ENCODE measurements around the gene NREP. TPM values are rescaled to one million over a fixed set of nuclear protein-coding genes. Genes with fewer than 3 reads are reported as not detected.

NREP gene
- total RNA-seq, 2 experiments from 2014 or later = 3.0 to 3.8 TPM

GRCh38 chr5:111757355-111758283 is 625 bp upstream of the NREP start:
- Mint-ChIP-seq H3K9me3 (no peaks in the 10 kb centered on the region), H3K4me1 (ENCODE audit: low read depth) (peaks cover 10% of the 10 kb centered on the region), H3K27ac (peak overlapping the region; percentile 60), H3K4me3 (peak overlapping the region; percentile 77), H3K27me3 (peaks cover 26% of the 10 kb centered on the region), H3K36me3 (no peaks in the 10 kb centered on the region)
- intact Hi-C loops (cut with micrococcal nuclease) = loop anchor here (1.0 to 5.0 kb wide), 8 partner anchors 207 to 665 kb away; partner anchors contain the start of genes EPB41L4A, STARD4 and WDR36
- peak; percentile 82 for DNase-seq
- ChIA-PET POLR2A (interaction anchor here (0.9 to 1.2 kb wide), 2 partner anchors 90 to 226 kb away, joined by 3 read pairs; no protein-coding TSS in a partner anchor), CTCF (interaction anchor here (1.2 to 1.9 kb wide), 4 partner anchors 65 to 403 kb away, joined by 3 to 4 read pairs (median 3); no protein-coding TSS in a partner anchor)

DNA sequence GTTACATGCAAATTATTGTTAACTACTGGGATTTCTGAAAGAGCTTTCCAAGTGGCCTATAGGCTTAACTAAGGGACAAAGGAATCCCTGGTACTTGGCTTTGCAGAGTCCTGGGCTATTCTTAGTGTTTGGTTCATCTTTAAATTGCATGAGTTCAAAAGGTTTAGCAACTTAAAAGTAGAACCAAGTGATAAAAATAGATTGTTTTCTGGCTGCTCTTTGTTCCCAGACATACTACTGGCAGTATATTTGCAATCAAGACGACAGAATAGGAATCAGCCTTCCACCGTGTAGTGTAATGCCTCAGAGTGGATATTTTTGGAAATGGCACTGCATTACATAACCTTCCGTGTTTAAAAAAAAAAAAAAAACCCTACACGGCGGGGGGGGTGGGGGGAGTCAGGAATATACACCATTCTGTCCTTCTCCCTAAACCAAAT is 1.0 kb downstream of the NREP start:
- no peak for DNase-seq
- no peak overlapping the region for H3K27ac Mint-ChIP-seq
- intact Hi-C loops (cut with micrococcal nuclease) = loop anchor here (5.0 kb wide), 3 partner anchors 224 to 664 kb away; partner anchors contain the start of gene WDR36
- H3K36me3 Mint-ChIP-seq = no peaks in the 10 kb centered on the region
- H3K4me3 Mint-ChIP-seq = no peak overlapping the region
- CTCF ChIA-PET = no interaction called here
- no peaks in the 10 kb centered on the region for H3K9me3 Mint-ChIP-seq
- H3K4me1 Mint-ChIP-seq (ENCODE audit: low read depth) = peaks cover 10% of the 10 kb centered on the region
- peaks cover 24% of the 10 kb centered on the region for H3K27me3 Mint-ChIP-seq
- POLR2A ChIA-PET = no interaction called here

- Mint-ChIP-seq H3K9me3 (no peaks in the 10 kb centered on the region), H3K27me3 (peaks cover 24% of the 10 kb centered on the region), H3K4me1 (ENCODE audit: low read depth) (peaks cover 10% of the 10 kb centered on the region), H3K4me3 (no peak overlapping the region), H3K27ac (no peak overlapping the region), H3K36me3 (no peaks in the 10 kb centered on the region)
- ChIA-PET POLR2A (no interaction called here), CTCF (no interaction called here)
- intact Hi-C loops (cut with micrococcal nuclease) = loop anchor here (5.0 kb wide), 3 partner anchors 223 to 663 kb away; partner anchors contain the start of gene WDR36
- no peak for DNase-seq
These were observed 1.6 kb downstream of the NREP start for GRCh38 chr5:111755345-111755941.

GRCh38 chr5:111753884-111754589 is 3.0 kb downstream of the NREP start:
- ChIA-PET POLR2A (no interaction called here), CTCF (no interaction called here)
- intact Hi-C loops (cut with micrococcal nuclease) = no loop called here
- H3K4me3 Mint-ChIP-seq = no peak overlapping the region
- peaks cover 15% of the 10 kb centered on the region for H3K27me3 Mint-ChIP-seq
- no peak overlapping the region for H3K27ac Mint-ChIP-seq
- no peaks in the 10 kb centered on the region for H3K9me3 Mint-ChIP-seq
- H3K4me1 Mint-ChIP-seq (ENCODE audit: low read depth) = peaks cover 10% of the 10 kb centered on the region
- DNase-seq = no peak
- H3K36me3 Mint-ChIP-seq = no peaks in the 10 kb centered on the region

- H3K4me1 Mint-ChIP-seq (ENCODE audit: low read depth) = peaks cover 6% of the 10 kb centered on the region
These were observed 4.5 kb downstream of the NREP start for GRCh38 chr5:111752426-111752965.

DNA sequence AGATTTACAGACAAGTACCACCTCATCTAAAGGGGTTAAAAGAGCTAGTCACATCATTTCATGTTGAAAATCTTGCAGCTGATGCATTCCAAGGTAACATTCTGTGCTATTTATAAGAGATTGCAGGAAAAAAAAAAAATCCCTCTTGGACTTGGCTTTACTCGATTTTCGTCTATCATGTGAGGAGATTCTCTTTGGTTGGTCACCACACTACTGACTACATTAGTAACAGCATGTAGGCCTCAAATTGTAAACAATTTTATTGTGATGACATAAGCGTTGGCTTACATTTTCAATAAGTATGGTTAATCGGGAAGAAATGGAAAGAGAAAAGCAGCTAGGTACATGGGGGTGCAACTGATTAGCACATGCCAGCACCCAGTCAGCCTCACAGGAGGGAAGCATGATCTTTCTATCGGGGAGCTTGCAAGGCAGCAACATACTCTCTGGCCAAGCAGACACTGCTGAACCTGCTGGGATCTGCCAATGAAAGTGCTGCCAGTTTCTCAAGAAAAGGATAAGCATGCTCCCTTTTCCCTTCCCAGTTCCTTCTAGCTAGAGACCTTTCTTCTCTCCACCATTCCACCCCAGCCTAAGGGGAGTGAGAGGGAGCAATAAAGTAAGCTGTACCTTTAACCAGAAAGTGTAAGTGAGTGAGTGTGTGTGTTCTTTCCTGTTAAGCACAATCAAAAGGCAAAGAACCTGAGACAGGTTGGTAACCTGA is 7.5 kb downstream of the NREP start:
- Mint-ChIP-seq H3K9me3 (no peaks in the 10 kb centered on the region), H3K36me3 (no peaks in the 10 kb centered on the region), H3K4me3 (no peak overlapping the region), H3K27ac (no peak overlapping the region), H3K4me1 (ENCODE audit: low read depth) (no peaks in the 10 kb centered on the region), H3K27me3 (peaks cover 6% of the 10 kb centered on the region)
- no peak for DNase-seq
- POLR2A ChIA-PET = no interaction called here
- CTCF ChIA-PET = no interaction called here
- intact Hi-C loops (cut with micrococcal nuclease) = no loop called here

More at GRCh38 chr5:111752426-111752965, 4.5 kb downstream of the NREP start:
- no peak overlapping the region for H3K27ac Mint-ChIP-seq
- H3K36me3 Mint-ChIP-seq = no peaks in the 10 kb centered on the region
- CTCF ChIA-PET = no interaction called here
- POLR2A ChIA-PET = no interaction called here
- H3K9me3 Mint-ChIP-seq = no peaks in the 10 kb centered on the region
- peaks cover 12% of the 10 kb centered on the region for H3K27me3 Mint-ChIP-seq
- intact Hi-C loops (cut with micrococcal nuclease) = no loop called here
- no peak overlapping the region for H3K4me3 Mint-ChIP-seq
- DNase-seq = no peak

GRCh38 chr5:111748304-111748763 is 8.7 kb downstream of the NREP start:
- no peaks in the 10 kb centered on the region for H3K9me3 Mint-ChIP-seq
- H3K4me1 Mint-ChIP-seq (ENCODE audit: low read depth) = no peaks in the 10 kb centered on the region
- no peak overlapping the region for H3K27ac Mint-ChIP-seq
- ChIA-PET POLR2A (no interaction called here), CTCF (no interaction called here)
- H3K4me3 Mint-ChIP-seq = no peak overlapping the region
- peaks cover 6% of the 10 kb centered on the region for H3K27me3 Mint-ChIP-seq
- DNase-seq = no peak
- intact Hi-C loops (cut with micrococcal nuclease) = no loop called here
- no peaks in the 10 kb centered on the region for H3K36me3 Mint-ChIP-seq

GRCh38 chr5:111747337-111747736 is 9.7 kb downstream of the NREP start:
- no peak overlapping the region for H3K4me3 Mint-ChIP-seq
- intact Hi-C loops (cut with micrococcal nuclease) = no loop called here
- H3K27me3 Mint-ChIP-seq = peaks cover 6% of the 10 kb centered on the region
- ChIA-PET POLR2A (no interaction called here), CTCF (no interaction called here)
- H3K4me1 Mint-ChIP-seq (ENCODE audit: low read depth) = no peaks in the 10 kb centered on the region
- DNase-seq = no peak
- no peaks in the 10 kb centered on the region for H3K9me3 Mint-ChIP-seq
- no peak overlapping the region for H3K27ac Mint-ChIP-seq
- no peaks in the 10 kb centered on the region for H3K36me3 Mint-ChIP-seq

- Mint-ChIP-seq H3K27ac (no peak overlapping the region), H3K27me3 (peaks cover 6% of the 10 kb centered on the region), H3K4me3 (no peak overlapping the region), H3K4me1 (ENCODE audit: low read depth) (no peaks in the 10 kb centered on the region), H3K36me3 (no peaks in the 10 kb centered on the region), H3K9me3 (no peaks in the 10 kb centered on the region)
- no peak for DNase-seq
- CTCF ChIA-PET = no interaction called here
- POLR2A ChIA-PET = no interaction called here
- intact Hi-C loops (cut with micrococcal nuclease) = no loop called here
These were observed 10.2 kb downstream of the NREP start for GRCh38 chr5:111746791-111747190.

- CTCF ChIA-PET = no interaction called here
- H3K4me1 Mint-ChIP-seq (ENCODE audit: low read depth) = no peaks in the 10 kb centered on the region
These were observed 11.8 kb downstream of the NREP start for GRCh38 chr5:111745075-111745739.

GRCh38 chr5:111744455-111744854 is 12.5 kb downstream of the NREP start:
- no peaks in the 10 kb centered on the region for H3K9me3 Mint-ChIP-seq
- ChIA-PET CTCF (no interaction called here), POLR2A (no interaction called here)
- no peak overlapping the region for H3K27ac Mint-ChIP-seq
- intact Hi-C loops (cut with micrococcal nuclease) = no loop called here
- peaks cover 8% of the 10 kb centered on the region for H3K27me3 Mint-ChIP-seq
- no peak for DNase-seq
- no peaks in the 10 kb centered on the region for H3K4me1 Mint-ChIP-seq (ENCODE audit: low read depth)
- H3K36me3 Mint-ChIP-seq = no peaks in the 10 kb centered on the region
- H3K4me3 Mint-ChIP-seq = no peak overlapping the region

More at GRCh38 chr5:111745075-111745739, 11.8 kb downstream of the NREP start:
- POLR2A ChIA-PET = no interaction called here
- Mint-ChIP-seq H3K27ac (no peak overlapping the region), H3K36me3 (no peaks in the 10 kb centered on the region), H3K4me3 (no peak overlapping the region), H3K27me3 (peaks cover 8% of the 10 kb centered on the region), H3K9me3 (no peaks in the 10 kb centered on the region)
- DNase-seq = no peak
- intact Hi-C loops (cut with micrococcal nuclease) = no loop called here

Measured in activated CD4-positive, alpha-beta memory T cell treated with anti-CD3 and anti-CD28 coated beads for 36 hours (primary cell).